Coronary artery (tissue), 2 donors: ENCODE data around the gene NEAT1.
A peak's percentile ranks its signal among the peaks of the same experiment; 100 is the strongest.

Experiments used
- DNase-seq: peaks from one replicate; pipeline ENCODE4 v3.0.0-alpha.2; 2017; ENCODE audit warnings: low spot score
- H3K27ac ChIP-seq, 2 donors: fragments of 200-600 bp; sonication (generic); one replicate each; pipeline ENCODE4 v1.5.1; 2016 to 2019
- H3K4me3 ChIP-seq: fragments of 200-600 bp; sonication (generic); 2 replicates; pipeline ENCODE4 v1.5.1; 2016; ENCODE audit warnings: mild to moderate bottlenecking, moderate library complexity
- TF ChIP-seq, protein P1 (sequence below): fragments of 200-600 bp; sonication (generic); IDR thresholded peaks from one replicate; pipeline ENCODE4 v1.5.1; 2019; ENCODE audit warnings: antibody characterized with exemption

Gene NEAT1

DNA sequence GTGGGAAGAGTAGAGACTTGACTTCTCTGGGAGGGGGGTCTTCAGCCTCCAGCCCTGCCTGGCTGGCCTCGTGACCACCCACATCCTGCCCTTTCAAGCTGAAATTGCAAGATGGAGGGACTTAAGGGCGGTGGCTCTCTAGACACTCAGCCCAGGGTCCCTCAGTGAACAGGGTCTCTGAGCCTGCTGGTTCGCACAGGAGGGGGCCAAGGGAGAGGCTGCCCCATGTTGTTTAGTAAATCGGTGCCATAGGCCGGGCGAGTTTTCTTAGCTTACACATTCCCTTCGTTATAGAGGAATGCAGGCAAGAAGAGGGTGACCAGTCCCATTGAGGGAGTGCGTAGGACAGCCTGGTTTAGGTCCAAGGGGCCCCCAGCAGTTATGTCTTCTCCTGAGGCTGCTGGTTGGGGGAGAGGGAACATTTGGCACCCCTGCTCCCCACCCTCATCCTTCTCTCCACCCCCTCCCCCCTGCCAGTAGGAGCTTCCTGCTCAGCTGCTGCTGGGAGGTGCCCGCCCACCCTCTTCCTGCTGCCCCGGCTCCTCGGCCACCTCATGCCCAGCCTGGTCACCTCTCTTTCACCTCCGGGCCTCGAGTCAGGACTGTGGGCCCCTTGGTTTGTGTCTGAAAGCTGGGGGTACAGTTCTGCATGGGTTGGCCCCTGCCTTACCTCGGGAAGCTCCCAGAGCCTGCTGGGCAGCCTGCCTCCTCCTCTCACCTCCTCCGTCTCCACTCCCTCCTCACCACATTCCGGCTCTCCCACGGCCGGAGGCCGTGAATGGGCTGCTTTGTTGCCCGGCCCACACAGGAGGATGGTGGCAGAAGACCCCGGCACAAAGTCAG, 32.3 kb upstream of the NEAT1 start:
- TF ChIP-seq, protein P1, sequence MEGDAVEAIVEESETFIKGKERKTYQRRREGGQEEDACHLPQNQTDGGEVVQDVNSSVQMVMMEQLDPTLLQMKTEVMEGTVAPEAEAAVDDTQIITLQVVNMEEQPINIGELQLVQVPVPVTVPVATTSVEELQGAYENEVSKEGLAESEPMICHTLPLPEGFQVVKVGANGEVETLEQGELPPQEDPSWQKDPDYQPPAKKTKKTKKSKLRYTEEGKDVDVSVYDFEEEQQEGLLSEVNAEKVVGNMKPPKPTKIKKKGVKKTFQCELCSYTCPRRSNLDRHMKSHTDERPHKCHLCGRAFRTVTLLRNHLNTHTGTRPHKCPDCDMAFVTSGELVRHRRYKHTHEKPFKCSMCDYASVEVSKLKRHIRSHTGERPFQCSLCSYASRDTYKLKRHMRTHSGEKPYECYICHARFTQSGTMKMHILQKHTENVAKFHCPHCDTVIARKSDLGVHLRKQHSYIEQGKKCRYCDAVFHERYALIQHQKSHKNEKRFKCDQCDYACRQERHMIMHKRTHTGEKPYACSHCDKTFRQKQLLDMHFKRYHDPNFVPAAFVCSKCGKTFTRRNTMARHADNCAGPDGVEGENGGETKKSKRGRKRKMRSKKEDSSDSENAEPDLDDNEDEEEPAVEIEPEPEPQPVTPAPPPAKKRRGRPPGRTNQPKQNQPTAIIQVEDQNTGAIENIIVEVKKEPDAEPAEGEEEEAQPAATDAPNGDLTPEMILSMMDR: no peak
- H3K4me3 ChIP-seq: peak overlapping the region; percentile 62
- H3K27ac ChIP-seq: peak overlapping the region; percentile 4 to 81
- no peak for DNase-seq

DNA sequence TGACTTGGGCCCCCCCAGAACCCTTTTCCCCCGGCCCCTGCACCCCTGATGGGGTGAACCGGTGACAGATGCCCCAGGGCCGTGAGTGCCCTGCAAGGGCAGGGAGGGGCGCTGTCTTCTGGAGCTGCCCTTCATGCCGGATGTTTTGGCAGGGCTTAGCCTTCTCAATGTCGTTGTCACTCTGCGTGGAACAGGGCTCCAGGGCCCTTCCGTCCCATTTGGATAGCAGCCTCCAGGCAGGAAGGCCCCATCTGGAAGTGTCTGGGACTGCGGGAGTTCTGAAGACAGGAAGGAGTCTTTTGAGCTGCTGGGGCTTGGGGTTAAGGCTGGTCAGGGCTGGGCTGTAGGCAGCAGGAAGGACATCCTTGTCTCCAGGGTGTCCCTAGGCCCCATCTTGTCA, 31.6 kb upstream of the NEAT1 start:
- H3K27ac ChIP-seq: peak overlapping the region; percentile 4 to 81
- TF ChIP-seq, protein P1: no peak
- peak overlapping the region; percentile 62 for H3K4me3 ChIP-seq
- no peak for DNase-seq

DNA sequence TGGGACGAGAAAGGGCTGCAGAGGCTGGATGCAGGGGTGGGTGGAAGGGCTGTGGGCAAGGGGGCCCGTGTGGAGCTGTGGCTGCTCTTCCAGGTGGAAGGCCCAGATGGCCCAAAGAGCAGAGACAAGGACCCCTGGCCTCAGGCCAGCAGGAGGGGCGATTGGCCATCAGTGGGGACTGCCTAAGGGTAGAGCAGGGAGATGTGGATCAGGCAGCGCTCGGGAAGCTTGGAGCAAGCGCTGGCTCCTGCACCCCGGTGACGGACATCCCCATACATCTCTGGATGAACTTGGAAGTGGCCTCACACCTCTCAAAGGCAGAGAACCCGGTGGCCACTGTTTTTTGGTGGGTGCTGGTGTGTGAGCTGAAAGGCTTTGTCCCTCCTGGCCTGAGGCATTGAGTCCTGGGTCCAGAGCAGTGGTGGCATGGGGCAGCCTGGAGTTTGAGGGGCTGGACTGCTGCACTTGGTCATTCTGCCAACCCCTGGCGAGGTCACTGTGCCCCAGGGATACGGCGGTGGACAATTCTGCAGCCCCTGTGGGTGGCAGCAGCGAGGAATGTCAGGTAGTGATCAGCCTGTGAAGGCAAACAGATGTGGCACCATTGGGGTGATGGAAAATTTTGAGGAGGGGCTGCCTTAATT, 30.3 kb upstream of the NEAT1 start:
- H3K4me3 ChIP-seq: no peak overlapping the region
- peak overlapping the region in 1 of 2 donors; percentile 81 for H3K27ac ChIP-seq
- no peak for DNase-seq
- TF ChIP-seq, protein P1: no peak

DNA sequence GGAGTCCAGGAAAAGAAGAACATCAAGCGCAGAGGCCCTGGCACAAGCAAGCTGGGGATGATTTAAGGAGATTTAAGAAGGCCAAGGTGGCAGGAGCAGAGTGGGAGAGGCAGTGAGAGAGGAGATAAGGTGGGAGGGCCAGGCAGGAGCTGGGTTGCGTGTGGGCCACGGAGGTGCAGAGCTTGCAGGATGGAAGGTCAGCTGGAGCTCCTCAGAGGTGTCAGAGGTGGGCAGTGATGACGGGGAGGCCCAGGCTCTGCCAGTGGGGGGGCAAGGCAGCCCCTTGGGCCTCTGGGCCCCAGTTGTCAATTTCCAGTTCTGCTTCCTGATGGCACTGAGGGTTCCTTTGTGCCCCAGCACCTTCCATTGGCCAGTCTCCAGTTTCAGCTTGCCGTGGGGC, 29.7 kb upstream of the NEAT1 start:
- no peak for DNase-seq

DNA sequence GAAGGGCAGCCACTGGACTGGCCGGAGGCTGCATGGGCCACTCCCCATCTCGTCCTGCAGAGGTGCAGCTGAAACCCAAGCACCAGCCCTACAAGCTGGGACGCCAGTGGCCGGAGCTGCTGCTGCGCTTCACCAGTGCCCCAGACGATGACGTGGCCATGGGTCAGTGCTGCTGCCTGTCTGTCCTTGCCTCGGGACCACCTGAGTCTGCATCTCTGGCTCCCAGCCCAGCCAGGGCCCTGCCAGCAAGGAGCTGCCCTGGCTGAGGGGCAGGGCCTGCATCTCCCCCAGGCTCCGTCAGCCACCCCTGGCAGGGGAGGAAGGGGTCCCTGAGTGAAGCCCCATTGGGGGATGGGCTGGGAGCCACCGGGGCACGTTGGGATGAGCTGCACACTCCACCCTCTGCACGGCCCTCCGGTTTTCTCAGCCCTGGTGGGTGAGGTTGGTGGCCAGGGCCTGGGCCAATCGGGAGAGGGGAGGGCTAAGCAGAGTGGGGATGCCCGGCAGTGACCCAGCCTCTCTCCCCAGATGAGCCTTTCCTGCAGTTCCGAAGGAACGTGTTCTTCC, 29.0 kb upstream of the NEAT1 start:
- TF ChIP-seq, protein P1: no peak
- no peak for DNase-seq
- Histone ChIP-seq H3K4me3 (no peak overlapping the region), H3K27ac (no peak overlapping the region)

More for the DNA sequence above, 29.7 kb upstream of the NEAT1 start:
- TF ChIP-seq, protein P1: no peak
- H3K27ac ChIP-seq: no peak overlapping the region
- no peak overlapping the region for H3K4me3 ChIP-seq

DNA sequence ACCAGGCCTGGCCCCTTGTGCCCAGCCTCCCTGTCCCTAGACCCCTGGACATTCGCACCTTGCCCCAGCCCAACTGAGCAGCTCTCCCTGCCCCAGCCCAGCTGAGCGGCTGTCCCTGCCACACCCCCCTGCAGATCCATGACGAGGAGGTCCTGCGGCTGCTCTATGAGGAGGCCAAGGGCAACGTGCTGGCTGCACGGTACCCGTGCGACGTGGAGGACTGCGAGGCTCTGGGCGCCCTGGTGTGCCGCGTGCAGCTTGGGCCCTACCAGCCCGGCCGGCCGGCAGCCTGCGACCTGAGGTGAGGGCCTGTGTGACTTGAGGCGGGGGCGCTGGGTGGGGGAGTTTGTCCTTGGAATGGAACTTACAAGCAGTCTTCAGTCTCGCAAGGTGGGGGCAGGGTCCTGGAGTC, 28.5 kb upstream of the NEAT1 start:
- TF ChIP-seq, protein P1: no peak
- no peak for DNase-seq
- H3K27ac ChIP-seq: no peak overlapping the region

More for the DNA sequence above, 28.5 kb upstream of the NEAT1 start:
- no peak overlapping the region for H3K4me3 ChIP-seq
